K562 (cell line): ENCODE results near the gene PLCL2. TPM values are rescaled to one million over a fixed set of nuclear protein-coding genes. Genes with fewer than 3 reads are reported as not detected.

Experiments
- ATAC-seq: fragments of 200-7000 bp; cut with Tn5 transposase; 3 replicates; pipeline ENCODE4 v1.9.1; 2020; ENCODE audit warnings: moderate library complexity
- BruUV-seq: library from RNA; stranded (reverse); fragments of 400-500 nt; replicated peaks from 2 replicates; lab custom pipeline; 2021; lab: Mats Ljungman, UMichigan
- CTCF ChIA-PET: fragments of 300-600 bp; formaldehyde crosslinking; extraction: SDS; loops from one replicate; lab custom pipeline; 2021; ENCODE audit warnings: low intra/inter-chr PET ratio; lab: Yijun Ruan, JAX
- POLR2A ChIA-PET: fragments of 300-600, 350-650 bp; sonication (Branson Sonifier 250); formaldehyde crosslinking; extraction: SDS; loops from one replicate; lab custom pipeline; 2021; ENCODE audit warnings: antibody characterized with exemption, inconsistent platforms; lab: Yijun Ruan, JAX
- DNase-seq, 4 experiments: peaks; one replicate each; pipeline versions ENCODE4 v3.0.0 to v3.0.0-alpha.2; 2011 to 2018; ENCODE audit warnings: low spot score in 3 of 4, mixed read lengths in 3 of 4; ENCODE audit errors: extremely low read depth in 1 of 4
- FAIRE-seq: peaks from 2 replicates; lab custom pipeline; 2011; peaks lifted over from hg19 to GRCh38; lab: Jason Lieb, UNC
- H2AFZ ChIP-seq: 2 replicates; pipeline ENCODE4 v1.6.0; 2011; ENCODE audit warnings: low read depth, low read length, control low read depth, inconsistent platforms
- H3K27ac ChIP-seq: fragments of 200-600 bp; 3 replicates; pipeline ENCODE4 v1.8.0; 2011; ENCODE audit warnings: low read depth, mild to moderate bottlenecking, control low read depth, inconsistent platforms, low read length, moderate library complexity, mixed read lengths; ENCODE audit errors: extremely low read depth
- H3K27me3 ChIP-seq, 2 experiments: fragments of 300-600 bp in 1 of 2; 2 replicates in 1 of 2; 3 replicates in 1 of 2; pipeline versions ENCODE4 v1.6.0 to v1.8.0; 2011; ENCODE audit warnings: inconsistent platforms in 2 of 2, low read length in 2 of 2, mild to moderate bottlenecking in 1 of 2, mixed read lengths in 1 of 2, moderate library complexity in 1 of 2; ENCODE audit not compliant: control insufficient read depth in 2 of 2, insufficient read depth in 2 of 2
- H3K36me3 ChIP-seq: fragments of 300-600 bp; 3 replicates; pipeline ENCODE4 v1.8.0; 2011; ENCODE audit warnings: mild to moderate bottlenecking, low read length, inconsistent platforms; ENCODE audit not compliant: control insufficient read depth, insufficient read depth
- H3K4me1 ChIP-seq, 2 experiments: fragments of 200-600 bp in 1 of 2; replicated peaks in 1 of 2; 2 replicates in 1 of 2; 3 replicates in 1 of 2; pipeline versions ENCODE4 v1.5.1 to v1.8.0; 2011; ENCODE audit warnings: inconsistent platforms in 2 of 2, low read length in 2 of 2, mild to moderate bottlenecking in 1 of 2, mixed read lengths in 1 of 2, moderate library complexity in 1 of 2; ENCODE audit not compliant: control insufficient read depth in 2 of 2, insufficient read depth in 2 of 2
- H3K4me2 ChIP-seq: 2 replicates; pipeline ENCODE4 v1.6.1; 2011; ENCODE audit warnings: low read length, control low read depth, inconsistent platforms, mixed read lengths; ENCODE audit not compliant: insufficient read depth
- H3K4me3 ChIP-seq: fragments of 200-600 bp; sonication (generic), shearing (Covaris generic); 2 replicates; pipeline ENCODE4 v1.5.1; 2016; ENCODE audit warnings: control low read depth, inconsistent platforms
- H3K79me2 ChIP-seq: fragments of 200-600 bp; 3 replicates; pipeline ENCODE4 v1.8.0; 2011; ENCODE audit warnings: low read length, inconsistent platforms; ENCODE audit not compliant: control insufficient read depth, insufficient read depth
- H3K9ac ChIP-seq, 2 experiments: 2 replicates each; pipeline versions ENCODE4 v1.6.0 to v1.6.1; 2011; ENCODE audit warnings: low read depth in 2 of 2, low read length in 2 of 2, control low read depth in 1 of 2, inconsistent platforms in 1 of 2, mild to moderate bottlenecking in 1 of 2, mixed read lengths in 1 of 2; ENCODE audit not compliant: insufficient read depth in 1 of 2
- H3K9me1 ChIP-seq: one replicate; pipeline ENCODE4 v1.6.0; 2011; ENCODE audit warnings: inconsistent platforms, mild to moderate bottlenecking, low read length, moderate library complexity; ENCODE audit not compliant: control insufficient read depth, insufficient read depth
- H3K9me3 ChIP-seq: replicated peaks from 2 replicates; pipeline ENCODE4 v1.5.1; 2011; ENCODE audit warnings: low read depth, low read length, inconsistent platforms; ENCODE audit not compliant: control insufficient read depth, insufficient read depth
- H4K20me1 ChIP-seq: replicated peaks from 2 replicates; pipeline ENCODE4 v1.6.1; 2011; ENCODE audit warnings: low read length, inconsistent platforms, mixed read lengths; ENCODE audit not compliant: control insufficient read depth, insufficient read depth
- BMI1 ChIP-seq: fragments of 150-350 bp; IDR thresholded peaks from 2 replicates; pipeline ENCODE4 v1.6.1; 2014; ENCODE audit warnings: low read length
- C11orf30 ChIP-seq: fragments of 450-650 bp; IDR thresholded peaks from 2 replicates; pipeline ENCODE4 v1.6.1; 2016; ENCODE audit warnings: low read depth, mild to moderate bottlenecking
- KAT7 ChIP-seq: sonication (generic); formaldehyde crosslinking; IDR thresholded peaks from 2 replicates; pipeline ENCODE4 v1.8.0; 2022; ENCODE audit warnings: missing genetic modification reagents, mild to moderate bottlenecking, borderline replicate concordance
- NEUROD1 ChIP-seq: fragments of 150-350 bp; IDR thresholded peaks from 2 replicates; pipeline ENCODE4 v1.6.1; 2014; ENCODE audit warnings: borderline replicate concordance, low read length, low read depth; ENCODE audit not compliant: partially characterized antibody
- RBBP5 ChIP-seq: fragments of 200-600 bp; sonication (generic); IDR thresholded peaks from 2 replicates; pipeline ENCODE4 v1.6.1; 2012; ENCODE audit warnings: borderline replicate concordance, mild to moderate bottlenecking, low read length, control low read depth, inconsistent platforms; ENCODE audit not compliant: insufficient read depth, poor library complexity, severe bottlenecking
- ZBTB17 ChIP-seq: fragments of 450-650 bp; formaldehyde crosslinking; IDR thresholded peaks from 2 replicates; pipeline ENCODE4 v1.4.0; 2020; ENCODE audit warnings: mild to moderate bottlenecking
- ZFX ChIP-seq: sonication (generic); formaldehyde crosslinking; IDR thresholded peaks from 2 replicates; pipeline ENCODE4 v1.8.0; 2022; ENCODE audit warnings: mild to moderate bottlenecking, missing genetic modification reagents, moderate library complexity
- ZNF76 ChIP-seq: fragments of 250-450 bp; sonication (Bioruptor Pico); IDR thresholded peaks from 2 replicates; pipeline ENCODE4 v1.4.0; 2020; ENCODE audit warnings: mild to moderate bottlenecking, moderate library complexity, borderline replicate concordance
- WGBS: fragments of 100-300 bp; shearing (Covaris generic); methylation state at CpG from one replicate; pipeline ENCODE4 v1.1.6; 2016; ENCODE audit warnings: low coverage, mixed read lengths; ENCODE audit not compliant: insufficient coverage; ENCODE audit errors: missing lambda C conversion rate; 5-methylcytosine and 5-hydroxymethylcytosine counted together
- in situ Hi-C: fragments of 300-500 bp; cut with MboI; formaldehyde crosslinking; loops from 4 replicates; pipeline ENCODE4 v1.15.0; 2018; ENCODE audit warnings: inconsistent platforms, mixed read lengths
- intact Hi-C: fragments of 100-400 bp; cut with micrococcal nuclease; formaldehyde crosslinking; loops from 2 replicates; pipeline ENCODE4 v1.14.2; 2022
- polyA plus RNA-seq, 8 experiments: library from polyadenylated mRNA; depleted of rRNA in 4 of 8; stranded (reverse) in 5 of 8; unstranded in 3 of 8; fragments of >200 nt; fragmentation: Nextera tagmentation in 2 of 8; fragmentation: Illumina TruSeq in 1 of 8; extraction: Ambion mirVana in 2 of 8; extraction: Trizol in 1 of 8; gene quantifications; 2 replicates each; pipeline versions ENCODE4 v1.2.1 to v1.2.3, GENCODE V29; 2011 to 2014; ENCODE audit warnings: inconsistent platforms in 1 of 8, missing spikeins in 1 of 8
- total RNA-seq, 7 experiments: library from RNA; depleted of rRNA in 6 of 7; stranded (reverse); fragments of >200 nt in 6 of 7; fragmentation: Illumina TruSeq in 2 of 7; extraction: Trizol in 2 of 7; gene quantifications; 2 replicates each; pipeline versions ENCODE4 v1.2.1 to v1.2.3, GENCODE V29; 2011 to 2021; ENCODE audit warnings: low replicate concordance in 1 of 7
- TF ChIP-seq, protein P1 (sequence below): IDR thresholded peaks from 2 replicates; pipeline ENCODE4 v1.6.1; 2012; ENCODE audit warnings: low read depth, low read length, improper control_type of control experiment, borderline replicate concordance
- TF ChIP-seq, protein P2 (sequence below): IDR thresholded peaks from 2 replicates; pipeline ENCODE4 v1.6.1; 2011; ENCODE audit warnings: borderline replicate concordance, low read depth, mild to moderate bottlenecking, moderate library complexity, low read length; ENCODE audit not compliant: insufficient read depth, poor library complexity, severe bottlenecking
- TF ChIP-seq, protein P3 (sequence below): fragments of 200-800 bp; sonication (Bioruptor generic); IDR thresholded peaks from 2 replicates; pipeline ENCODE4 v1.6.1; 2017; ENCODE audit warnings: missing genetic modification characterization, missing compliant biosample characterization
- TF ChIP-seq, protein P4 (sequence below), 2 experiments: fragments of 450-650 bp; IDR thresholded peaks; 2 replicates each; pipeline ENCODE4 v1.6.1; 2016

Gene PLCL2
- total and polyA plus RNA-seq, 9 of the 15 experiments (the other 6 are each of a cell fraction or from before 2014, with no cell fraction given) = 0.03 to 0.18 (median 0.11) TPM; not detected in 2

DNA sequence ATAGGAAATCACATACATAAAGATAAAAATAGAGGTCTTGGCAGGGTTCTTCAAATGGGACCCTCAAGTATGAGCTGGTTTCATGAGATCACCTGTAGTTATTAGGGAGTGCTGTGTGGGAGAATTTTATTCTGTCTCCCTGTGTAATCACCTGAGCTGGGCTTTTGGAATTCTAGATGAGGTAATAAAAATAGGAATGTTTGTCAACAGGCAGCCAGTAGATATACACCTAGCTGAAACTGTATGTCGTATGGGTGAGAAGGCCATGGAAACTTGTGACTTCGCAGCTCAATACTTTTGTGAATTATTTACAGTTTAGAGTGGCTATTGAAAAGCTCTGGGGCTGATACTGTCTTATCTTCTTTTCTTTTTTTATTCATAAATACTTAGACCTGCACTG is 40.5 kb upstream of the PLCL2 start (continued):
- TF ChIP-seq, protein P1, sequence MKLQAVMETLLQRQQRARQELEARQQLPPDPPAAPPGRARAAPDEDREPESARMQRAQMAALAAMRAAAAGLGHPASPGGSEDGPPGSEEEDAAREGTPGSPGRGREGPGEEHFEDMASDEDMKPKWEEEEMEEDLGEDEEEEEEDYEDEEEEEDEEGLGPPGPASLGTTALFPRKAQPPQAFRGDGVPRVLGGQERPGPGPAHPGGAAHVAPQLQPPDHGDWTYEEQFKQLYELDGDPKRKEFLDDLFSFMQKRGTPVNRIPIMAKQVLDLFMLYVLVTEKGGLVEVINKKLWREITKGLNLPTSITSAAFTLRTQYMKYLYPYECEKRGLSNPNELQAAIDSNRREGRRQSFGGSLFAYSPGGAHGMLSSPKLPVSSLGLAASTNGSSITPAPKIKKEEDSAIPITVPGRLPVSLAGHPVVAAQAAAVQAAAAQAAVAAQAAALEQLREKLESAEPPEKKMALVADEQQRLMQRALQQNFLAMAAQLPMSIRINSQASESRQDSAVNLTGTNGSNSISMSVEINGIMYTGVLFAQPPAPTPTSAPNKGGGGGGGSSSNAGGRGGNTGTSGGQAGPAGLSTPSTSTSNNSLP = no peak
- no peak for TF ChIP-seq ZBTB17 (CRISPR knock-in tag)

DNA sequence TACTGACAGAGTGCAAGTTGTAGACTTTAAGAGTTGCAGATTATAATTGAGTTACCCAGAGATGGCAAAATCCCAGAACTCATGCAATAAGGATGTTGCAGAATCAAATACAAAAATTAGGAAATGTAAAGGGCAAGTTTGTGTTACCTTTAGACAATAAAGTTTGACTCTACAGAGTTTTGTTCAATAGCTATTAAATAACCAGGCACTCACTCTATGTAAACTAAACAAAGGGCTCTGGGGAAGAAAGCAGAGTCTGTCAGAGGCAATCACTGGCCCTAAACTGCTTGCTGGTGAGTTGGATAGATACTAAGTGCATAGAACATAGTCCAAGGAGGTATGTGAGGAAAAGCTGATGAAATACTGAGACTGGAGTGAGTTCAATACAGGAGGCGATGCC is 40.0 kb upstream of the PLCL2 start:
- H3K4me3 ChIP-seq = no peak overlapping the region
- no peaks in the 10 kb centered on the region for H4K20me1 ChIP-seq
- no peak for DNase-seq
- no peaks in the 10 kb centered on the region for H3K9me1 ChIP-seq
- in situ Hi-C loops (no loop called here), intact Hi-C loops (no loop called here)
- H3K36me3 ChIP-seq = no peaks in the 10 kb centered on the region
- no peak overlapping the region for H3K9ac ChIP-seq
- POLR2A ChIA-PET = interaction anchor here (0.6 kb wide), 1 partner anchor 10 kb away, joined by 3 read pairs; no protein-coding TSS in a partner anchor
- H3K9me3 ChIP-seq = no peaks in the 10 kb centered on the region
- no peaks in the 10 kb centered on the region for H3K4me1 ChIP-seq
- H3K27me3 ChIP-seq = peaks cover 2 to 15% of the 10 kb centered on the region in 2 experiments; a peak in 3 of 5 replicates
- no peak for ATAC-seq
- TF ChIP-seq, protein P2, sequence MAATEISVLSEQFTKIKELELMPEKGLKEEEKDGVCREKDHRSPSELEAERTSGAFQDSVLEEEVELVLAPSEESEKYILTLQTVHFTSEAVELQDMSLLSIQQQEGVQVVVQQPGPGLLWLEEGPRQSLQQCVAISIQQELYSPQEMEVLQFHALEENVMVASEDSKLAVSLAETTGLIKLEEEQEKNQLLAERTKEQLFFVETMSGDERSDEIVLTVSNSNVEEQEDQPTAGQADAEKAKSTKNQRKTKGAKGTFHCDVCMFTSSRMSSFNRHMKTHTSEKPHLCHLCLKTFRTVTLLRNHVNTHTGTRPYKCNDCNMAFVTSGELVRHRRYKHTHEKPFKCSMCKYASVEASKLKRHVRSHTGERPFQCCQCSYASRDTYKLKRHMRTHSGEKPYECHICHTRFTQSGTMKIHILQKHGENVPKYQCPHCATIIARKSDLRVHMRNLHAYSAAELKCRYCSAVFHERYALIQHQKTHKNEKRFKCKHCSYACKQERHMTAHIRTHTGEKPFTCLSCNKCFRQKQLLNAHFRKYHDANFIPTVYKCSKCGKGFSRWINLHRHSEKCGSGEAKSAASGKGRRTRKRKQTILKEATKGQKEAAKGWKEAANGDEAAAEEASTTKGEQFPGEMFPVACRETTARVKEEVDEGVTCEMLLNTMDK = no peak
- TF ChIP-seq, protein P3, sequence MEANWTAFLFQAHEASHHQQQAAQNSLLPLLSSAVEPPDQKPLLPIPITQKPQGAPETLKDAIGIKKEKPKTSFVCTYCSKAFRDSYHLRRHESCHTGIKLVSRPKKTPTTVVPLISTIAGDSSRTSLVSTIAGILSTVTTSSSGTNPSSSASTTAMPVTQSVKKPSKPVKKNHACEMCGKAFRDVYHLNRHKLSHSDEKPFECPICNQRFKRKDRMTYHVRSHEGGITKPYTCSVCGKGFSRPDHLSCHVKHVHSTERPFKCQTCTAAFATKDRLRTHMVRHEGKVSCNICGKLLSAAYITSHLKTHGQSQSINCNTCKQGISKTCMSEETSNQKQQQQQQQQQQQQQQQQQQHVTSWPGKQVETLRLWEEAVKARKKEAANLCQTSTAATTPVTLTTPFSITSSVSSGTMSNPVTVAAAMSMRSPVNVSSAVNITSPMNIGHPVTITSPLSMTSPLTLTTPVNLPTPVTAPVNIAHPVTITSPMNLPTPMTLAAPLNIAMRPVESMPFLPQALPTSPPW (CRISPR knock-in tag) = no peak
- TF ChIP-seq ZNF76 (CRISPR knock-in tag) = no peak
- TF ChIP-seq, protein P4, sequence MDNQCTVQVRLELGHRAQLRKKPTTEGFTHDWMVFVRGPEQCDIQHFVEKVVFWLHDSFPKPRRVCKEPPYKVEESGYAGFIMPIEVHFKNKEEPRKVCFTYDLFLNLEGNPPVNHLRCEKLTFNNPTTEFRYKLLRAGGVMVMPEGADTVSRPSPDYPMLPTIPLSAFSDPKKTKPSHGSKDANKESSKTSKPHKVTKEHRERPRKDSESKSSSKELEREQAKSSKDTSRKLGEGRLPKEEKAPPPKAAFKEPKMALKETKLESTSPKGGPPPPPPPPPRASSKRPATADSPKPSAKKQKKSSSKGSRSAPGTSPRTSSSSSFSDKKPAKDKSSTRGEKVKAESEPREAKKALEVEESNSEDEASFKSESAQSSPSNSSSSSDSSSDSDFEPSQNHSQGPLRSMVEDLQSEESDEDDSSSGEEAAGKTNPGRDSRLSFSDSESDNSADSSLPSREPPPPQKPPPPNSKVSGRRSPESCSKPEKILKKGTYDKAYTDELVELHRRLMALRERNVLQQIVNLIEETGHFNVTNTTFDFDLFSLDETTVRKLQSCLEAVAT (IDR thresholded peaks at IDR 0.05) = no peak
- TF ChIP-seq RBBP5 = no peak
- TF ChIP-seq NEUROD1 = no peak
- TF ChIP-seq BMI1 = no peak
- no peak for TF ChIP-seq KAT7
- no peak for TF ChIP-seq C11orf30
- no peak for TF ChIP-seq ZFX
- H3K4me2 ChIP-seq = no peak overlapping the region
- no TSS peak for BruUV-seq
- 0% methylated on average over 1 of the region's 1 CpG for WGBS
- no peaks in the 10 kb centered on the region for H3K79me2 ChIP-seq
- no peak overlapping the region for H2AFZ ChIP-seq
- H3K27ac ChIP-seq = no peak overlapping the region
- FAIRE-seq = no peak
- CTCF ChIA-PET = no interaction called here
